ENCODE results near the gene RASGRF2.

- TF ChIP-seq YY1 (IDR thresholded peaks at IDR 0.05; ENCODE audit: low read depth, low read length) (no peak), KDM1A (IDR thresholded peaks at IDR 0.05; ENCODE audit: borderline replicate concordance, low read length) (no peak), EZH2 (IDR thresholded peaks at IDR 0.05; ENCODE audit: low read depth, low read length, severe bottlenecking) (no peak), TCF12 (IDR thresholded peaks at IDR 0.05; ENCODE audit: low read depth, low read length) (no peak), SP4 (IDR thresholded peaks at IDR 0.05; ENCODE audit: low read length) (no peak)
- TF ChIP-seq, protein P1, sequence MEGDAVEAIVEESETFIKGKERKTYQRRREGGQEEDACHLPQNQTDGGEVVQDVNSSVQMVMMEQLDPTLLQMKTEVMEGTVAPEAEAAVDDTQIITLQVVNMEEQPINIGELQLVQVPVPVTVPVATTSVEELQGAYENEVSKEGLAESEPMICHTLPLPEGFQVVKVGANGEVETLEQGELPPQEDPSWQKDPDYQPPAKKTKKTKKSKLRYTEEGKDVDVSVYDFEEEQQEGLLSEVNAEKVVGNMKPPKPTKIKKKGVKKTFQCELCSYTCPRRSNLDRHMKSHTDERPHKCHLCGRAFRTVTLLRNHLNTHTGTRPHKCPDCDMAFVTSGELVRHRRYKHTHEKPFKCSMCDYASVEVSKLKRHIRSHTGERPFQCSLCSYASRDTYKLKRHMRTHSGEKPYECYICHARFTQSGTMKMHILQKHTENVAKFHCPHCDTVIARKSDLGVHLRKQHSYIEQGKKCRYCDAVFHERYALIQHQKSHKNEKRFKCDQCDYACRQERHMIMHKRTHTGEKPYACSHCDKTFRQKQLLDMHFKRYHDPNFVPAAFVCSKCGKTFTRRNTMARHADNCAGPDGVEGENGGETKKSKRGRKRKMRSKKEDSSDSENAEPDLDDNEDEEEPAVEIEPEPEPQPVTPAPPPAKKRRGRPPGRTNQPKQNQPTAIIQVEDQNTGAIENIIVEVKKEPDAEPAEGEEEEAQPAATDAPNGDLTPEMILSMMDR (IDR thresholded peaks at IDR 0.05; ENCODE audit: control extremely low read depth in 1 of 3, insufficient read depth in 1 of 3, low read depth in 1 of 3, low read length in 3 of 3), result peak in 1 of 3 experiments; percentile 1; a peak in 1 of 4 replicates
These were observed 279.4 kb downstream of the RASGRF2 start for GRCh38 chr5:81239613-81240012.

Data from H1 (cell line).